Stimulated activated CD8-positive, alpha-beta memory T cell treated with anti-CD3 and anti-CD28 coated beads, Interleukin-4, amount 100 ng/mL, for 24 hours (primary cell): ENCODE measurements around the gene NEU1.

ENCODE experiments used
- DNase-seq: peaks from one replicate; pipeline ENCODE4 v3.0.0-alpha.2; 2020; ENCODE audit warnings: low read depth

NEU1 gene

DNA sequence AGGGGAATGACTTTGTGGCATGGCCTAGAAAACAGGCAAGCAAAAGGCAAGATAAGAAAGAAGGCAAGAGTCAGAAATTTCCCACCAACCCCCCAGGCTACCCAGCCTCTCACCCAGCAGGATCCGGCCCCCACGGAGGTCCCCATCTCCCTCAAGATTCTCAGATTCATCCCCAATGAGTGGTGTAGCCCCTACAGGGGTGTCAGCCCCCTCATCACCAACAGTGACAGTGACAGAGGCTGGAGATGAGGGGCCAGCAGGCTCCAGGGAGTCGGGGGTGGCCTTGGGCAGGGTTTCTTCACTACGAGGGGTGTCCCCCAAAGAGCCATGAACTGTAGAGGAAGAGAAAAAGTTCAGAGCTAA, 33.9 kb upstream of the NEU1 start:
- DNase-seq: no peak

DNA sequence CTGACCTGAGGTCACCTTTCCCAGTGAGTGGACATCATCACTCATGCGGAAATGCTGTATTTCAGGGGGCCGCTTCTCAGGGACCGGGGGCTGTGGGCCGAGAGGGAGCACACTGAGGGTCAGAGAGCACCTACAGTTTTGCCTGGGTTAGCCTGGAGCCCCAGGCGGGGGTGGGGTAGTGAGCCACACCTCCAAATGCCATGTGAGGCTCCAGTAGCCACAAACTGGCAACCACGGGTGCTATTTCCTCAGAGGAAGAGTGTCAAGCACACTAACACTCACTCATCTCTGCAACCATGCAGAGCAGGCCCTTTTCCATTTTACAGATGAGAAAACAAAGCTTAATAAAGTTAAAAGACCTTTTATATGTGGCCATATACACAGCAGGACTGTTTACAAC, 30.2 kb upstream of the NEU1 start:
- DNase-seq: no peak

DNA sequence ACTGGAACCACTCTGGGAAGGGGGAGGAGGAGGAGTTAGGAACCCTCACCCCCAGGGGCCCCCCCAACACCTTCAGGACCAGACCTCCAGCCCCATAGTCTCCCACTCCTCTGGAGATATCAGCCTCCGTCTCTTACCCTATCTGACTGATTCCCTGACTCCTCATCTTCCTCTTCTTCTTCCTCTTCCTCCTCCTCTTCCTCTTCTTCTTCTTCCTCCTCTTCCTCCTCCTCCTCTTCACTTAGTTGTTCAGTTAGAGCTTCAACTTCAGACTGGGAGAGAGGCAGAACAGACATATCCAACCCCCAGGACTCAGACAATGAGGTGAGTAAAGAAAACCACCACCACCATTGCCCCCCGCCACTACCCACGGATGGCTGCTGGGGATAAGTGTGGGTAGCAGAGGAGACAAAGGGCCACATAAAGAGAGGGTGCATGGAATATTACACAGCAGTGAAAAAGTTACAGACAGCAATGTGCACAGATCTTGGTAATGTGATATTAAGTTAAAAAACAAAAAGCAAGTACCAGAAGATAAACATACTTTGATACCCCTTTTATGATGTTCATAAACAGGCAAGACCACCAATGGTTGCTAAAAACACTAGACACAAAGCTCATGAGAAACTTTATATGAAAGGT, 26.8 kb upstream of the NEU1 start:
- DNase-seq: no peak

DNA sequence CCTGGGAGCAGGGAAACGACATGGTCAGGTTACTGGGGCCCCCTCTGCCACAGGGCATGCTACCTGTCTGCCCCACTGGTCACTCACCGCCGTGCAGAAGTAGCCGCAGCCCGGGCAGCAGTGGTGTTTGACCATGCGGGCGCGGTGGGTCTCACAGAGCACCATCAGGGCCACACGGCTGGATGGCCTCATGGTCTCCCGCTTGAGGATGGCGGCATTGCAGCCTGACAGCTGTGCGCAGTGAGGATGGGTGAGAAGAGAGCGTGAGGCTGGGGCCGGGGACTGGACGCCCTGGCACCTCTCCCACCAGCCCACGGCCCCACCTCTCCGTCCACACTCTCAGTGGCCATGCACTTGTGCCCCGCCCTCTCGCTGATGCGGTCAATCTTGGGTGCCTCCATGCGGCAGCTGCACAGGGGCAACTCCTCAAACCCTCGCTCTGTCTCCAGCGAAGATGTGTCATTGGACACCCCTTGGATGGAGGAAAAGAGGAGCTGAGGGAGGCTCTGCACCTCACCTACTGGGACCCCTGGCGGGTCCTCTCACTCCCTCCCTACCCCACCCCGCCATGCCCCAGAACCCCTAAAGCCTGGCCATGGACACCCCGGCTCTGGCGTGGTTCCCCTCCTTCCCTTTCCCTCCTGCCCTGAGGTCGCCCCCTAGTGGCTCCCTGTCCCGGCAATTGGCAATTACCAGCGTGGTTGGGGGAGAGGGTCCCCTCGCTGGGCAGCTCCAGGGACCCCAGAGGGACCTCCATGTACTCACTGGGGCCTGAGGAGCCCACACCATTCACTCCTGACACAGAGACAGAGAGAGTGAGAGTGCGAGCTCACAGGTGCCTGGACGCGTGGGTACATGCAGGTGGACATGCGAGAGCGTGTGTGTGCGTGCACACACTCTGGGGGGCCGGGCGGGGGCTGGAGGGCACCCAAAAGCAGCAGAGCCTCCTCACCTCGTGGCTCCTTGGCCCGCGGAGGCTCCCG, 25.9 kb upstream of the NEU1 start:
- peak; percentile 44 for DNase-seq

DNA sequence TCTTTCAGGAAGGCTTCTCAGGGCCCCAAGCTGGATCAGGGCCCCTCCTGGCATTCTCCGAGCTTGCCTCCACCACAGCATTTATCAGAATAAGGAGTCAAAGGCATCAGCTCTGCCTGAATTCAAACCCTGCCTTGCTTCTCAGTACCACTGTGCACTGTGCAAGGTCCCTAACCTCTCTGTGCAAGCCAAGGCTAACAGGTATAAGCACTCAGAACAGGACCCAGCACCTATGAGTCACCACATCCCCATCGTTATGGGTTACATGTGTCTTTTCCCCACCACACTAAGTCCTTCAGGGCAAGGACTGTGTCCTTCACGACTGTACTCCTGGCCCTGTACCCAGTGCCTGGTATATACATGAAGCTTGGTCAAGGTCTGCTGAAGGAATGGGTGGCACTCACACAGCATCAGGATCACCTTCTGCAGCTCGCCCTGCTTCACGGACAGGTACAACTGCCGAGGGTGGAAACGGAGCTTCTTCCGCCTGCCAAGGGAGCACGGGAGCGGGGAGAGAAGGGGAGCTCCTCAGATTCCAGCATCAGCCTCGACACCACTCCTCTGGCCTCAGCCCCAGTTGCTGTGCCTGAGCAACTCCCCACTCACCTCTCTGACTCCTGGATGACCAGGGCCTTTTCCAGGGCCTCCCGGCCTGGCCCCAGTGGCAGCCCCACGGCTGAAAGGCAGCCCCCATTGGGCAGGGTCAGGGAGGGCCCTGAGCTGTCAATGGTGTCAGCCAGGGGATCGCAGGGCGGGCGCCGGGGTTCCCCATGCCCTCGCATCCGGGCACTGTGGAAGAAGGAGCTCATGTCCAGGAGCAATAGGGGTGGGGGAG, 24.8 kb upstream of the NEU1 start:
- DNase-seq: no peak

DNA sequence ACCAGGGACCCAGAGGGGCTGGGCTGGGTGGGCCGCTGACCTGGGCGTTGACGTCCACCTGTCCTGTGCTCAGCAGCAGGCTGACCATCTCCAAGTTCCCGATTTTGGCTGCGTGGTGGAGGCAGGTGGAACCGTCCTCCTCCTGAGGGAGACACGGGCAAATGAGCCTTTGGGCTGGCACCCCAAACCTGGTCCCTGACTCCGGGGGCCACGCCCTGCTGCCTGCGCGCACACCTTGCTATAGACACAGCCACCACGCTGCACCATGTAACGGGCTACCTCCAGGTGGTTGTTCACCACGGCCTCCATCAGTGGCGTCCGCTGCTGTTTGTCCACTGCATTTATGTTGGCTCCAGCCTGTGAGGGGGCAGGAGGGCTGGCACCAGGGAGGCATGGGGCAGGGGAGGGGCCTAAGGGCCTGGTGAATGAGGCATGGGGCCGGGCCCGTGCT, 23.9 kb upstream of the NEU1 start:
- DNase-seq: no peak

DNA sequence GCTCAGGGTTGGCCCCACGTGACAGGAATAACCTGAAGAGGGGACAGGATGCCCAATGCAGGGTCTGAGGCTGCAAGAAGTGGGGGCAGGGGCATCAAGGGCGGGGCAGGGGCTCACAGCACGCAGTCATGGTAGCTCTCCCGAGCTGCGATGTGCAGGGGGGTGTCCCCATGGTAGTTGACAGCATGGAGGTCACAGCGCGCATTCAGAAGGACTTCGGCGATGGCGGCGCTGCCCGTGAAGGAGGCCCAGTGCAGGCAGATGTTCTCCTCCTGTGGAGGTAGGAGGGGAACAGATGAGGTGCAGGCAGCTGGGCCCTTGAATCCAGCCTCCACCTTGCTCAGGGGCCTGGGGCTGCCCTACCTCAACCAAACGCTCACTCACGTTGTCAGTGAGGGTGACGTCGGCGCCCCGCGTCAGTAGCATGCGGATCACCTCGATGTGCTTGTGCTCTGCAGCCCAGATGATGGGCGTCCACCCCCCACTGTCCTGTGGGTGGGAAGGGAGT, 22.0 kb upstream of the NEU1 start:
- DNase-seq: no peak

DNA sequence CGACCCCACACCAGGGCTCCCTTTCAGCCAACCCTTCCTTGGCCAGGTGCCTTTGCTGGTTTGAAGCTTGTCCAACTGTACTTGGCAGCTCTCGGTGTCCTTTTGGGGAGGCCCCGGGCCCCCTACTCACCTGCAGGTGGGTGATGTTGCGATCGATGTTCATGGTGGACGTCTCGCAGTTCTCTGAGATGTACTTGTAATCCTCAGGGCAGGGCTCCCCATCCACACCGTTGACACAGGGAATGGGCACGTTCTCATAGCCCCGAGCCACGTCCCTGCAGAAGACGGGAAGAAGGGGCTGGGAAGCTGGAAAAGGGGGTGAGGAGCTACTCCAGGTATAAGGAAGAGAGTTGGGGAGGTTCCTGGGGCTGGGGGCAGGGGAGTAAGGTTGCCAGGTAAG, 21.1 kb upstream of the NEU1 start:
- no peak for DNase-seq

DNA sequence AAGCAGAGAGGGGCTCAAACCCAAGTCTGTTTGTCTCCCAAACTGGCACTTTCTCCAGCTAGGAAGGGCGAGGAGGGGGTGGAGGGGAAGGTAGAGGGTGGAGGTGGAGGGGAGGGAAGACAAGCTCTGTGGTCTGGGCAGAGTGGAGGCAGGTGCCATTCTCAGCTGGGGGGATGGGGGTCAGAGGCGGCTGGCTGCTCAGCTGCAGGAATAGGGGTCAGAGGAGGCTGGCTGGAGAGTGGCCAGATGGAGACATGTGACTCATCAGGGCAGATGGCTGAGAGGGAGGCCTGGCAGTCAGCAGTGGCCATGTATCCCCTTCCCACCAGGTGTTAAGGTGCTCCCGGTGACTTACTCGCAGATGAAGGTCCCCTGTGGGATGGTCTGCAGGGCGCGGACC, 19.7 kb upstream of the NEU1 start:
- no peak for DNase-seq

DNA sequence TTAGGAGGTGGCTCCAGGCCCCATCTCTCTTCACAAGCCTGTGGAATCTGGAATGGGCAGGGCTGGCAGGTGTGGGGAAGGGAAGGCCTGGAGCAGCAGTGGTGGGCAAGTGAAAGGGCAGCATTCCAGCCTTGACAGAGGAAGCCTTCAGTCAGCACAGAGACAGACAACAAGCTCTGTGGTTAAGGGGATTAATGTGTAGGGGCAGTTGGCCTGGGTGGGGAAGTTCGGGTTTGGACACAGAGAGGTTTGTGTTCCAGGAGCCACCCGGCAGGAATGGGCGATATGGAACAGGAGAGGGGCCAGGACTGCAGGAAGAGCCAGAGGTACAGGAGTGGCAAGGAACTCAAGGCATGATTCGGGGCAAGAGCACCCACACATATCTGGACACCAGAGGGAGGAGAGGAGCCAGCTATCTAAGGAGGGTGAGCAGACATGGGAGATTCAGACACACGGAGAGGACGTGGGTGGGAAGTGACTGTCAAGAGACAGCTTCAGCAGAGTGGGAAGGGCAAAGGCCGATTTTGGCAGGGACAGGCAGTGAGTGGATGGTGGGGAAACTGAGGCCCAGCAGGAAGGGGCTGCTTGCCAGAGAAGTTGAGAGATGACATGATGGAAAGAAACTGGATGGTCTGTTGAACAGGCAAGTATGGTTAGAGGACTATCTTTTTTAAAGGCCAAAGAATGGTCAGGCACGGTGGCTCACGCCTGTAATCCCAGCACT, 18.7 kb upstream of the NEU1 start:
- DNase-seq: no peak

DNA sequence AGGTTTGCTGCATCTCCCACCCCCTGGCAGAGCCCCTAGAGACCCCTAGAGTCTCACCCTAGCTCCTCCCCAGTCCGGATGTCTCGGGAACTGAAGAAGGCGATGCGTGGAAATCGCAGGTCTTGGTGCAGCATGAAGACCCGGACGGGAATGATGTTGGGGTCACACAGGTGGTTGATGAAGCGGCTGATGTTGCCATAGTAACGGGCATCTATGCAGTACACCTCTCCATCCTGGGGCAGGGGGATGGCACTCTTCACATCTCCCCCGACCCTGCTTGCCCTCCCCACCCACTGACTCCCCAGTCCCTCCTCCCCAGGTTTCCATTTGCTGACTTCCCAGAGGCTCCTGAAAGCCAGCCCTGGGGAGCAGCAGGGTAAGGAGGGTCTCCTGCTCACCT, 18.0 kb upstream of the NEU1 start:
- DNase-seq: no peak

DNA sequence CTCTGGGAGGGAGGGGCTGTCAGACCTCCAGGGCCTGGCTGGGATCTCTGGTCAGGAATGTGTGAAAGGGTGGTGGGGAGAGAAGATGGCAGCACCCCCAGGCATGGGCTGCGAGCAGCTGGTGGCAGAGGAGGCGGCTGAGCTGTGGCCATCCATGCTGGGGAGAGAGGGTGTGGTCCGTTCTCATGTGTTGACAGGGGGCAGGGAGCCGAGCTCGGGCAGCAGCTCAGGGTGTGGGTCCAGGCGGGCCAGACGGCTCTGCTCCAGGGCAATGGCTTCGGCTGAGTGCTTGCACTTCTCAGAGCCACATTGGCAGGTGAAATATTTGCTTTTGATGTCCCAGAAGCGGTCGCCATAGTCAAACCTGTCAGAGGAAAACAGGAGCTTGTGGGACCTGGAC, 17.3 kb upstream of the NEU1 start:
- no peak for DNase-seq

DNA sequence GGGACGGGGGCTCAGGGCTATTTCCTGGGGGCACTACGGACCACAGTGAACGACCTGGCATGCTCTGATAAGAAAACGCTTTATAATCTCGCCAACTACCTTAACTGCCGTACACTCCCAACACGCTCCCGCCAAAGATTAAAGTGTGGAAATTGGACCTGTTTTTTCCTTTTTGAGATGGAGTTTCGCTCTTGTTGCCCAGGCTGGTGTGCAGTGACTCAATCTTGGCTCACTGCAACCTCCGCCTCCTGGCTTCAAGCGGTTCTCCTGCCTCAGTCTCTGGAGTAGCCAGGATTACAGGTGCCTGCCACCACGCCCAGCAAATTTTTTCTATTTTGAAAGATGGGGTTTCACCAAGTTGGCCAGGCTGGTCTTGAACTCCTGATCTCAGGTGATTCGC, 16.5 kb upstream of the NEU1 start:
- no peak for DNase-seq

DNA sequence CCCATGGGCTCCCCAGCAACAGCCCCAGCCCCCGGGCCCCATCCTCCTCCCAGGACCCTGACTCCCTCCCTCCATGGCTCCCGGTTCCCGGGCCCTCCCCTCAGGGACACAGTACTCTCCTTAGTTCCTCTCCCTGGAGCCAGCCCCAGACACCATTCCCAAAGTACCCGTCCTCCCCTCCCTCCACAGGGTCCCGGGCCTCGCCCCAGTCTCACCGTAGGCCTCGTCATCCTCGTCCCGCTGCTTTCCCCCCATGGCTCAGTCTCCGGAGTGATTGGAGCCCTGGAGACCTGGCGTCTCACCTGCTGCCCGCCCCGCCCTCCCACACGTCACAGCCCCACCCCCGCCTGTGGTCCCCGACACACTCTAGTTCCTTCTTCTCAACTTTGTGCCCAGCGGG, 16.1 kb upstream of the NEU1 start, which contains the start of gene SLC44A4:
Gene SLC44A4 (minus strand): TSS at position 272 of the 400 bp plus-strand sequence. CDS start 17 bp downstream, at position 255.
- DNase-seq: no peak

DNA sequence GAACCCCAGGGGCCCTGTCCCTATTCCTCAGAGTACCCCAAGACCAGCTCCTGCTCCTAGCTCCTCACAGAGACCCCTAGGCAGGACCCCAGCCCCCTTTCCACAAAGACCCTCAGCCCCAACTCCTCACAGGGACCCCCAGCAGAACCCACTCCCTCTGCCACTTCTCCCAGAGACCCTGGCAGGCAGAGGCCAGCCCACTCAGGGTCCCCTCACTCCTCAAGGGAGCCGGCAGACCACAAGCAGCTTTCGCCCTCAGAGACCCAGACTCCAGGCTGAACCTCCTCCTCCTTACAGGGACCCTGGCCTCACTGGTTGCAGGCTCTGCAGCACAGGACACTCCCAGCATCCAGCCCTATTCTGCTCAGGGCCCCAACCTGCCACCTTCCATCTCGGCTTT, 15.6 kb upstream of the NEU1 start:
- no peak for DNase-seq

DNA sequence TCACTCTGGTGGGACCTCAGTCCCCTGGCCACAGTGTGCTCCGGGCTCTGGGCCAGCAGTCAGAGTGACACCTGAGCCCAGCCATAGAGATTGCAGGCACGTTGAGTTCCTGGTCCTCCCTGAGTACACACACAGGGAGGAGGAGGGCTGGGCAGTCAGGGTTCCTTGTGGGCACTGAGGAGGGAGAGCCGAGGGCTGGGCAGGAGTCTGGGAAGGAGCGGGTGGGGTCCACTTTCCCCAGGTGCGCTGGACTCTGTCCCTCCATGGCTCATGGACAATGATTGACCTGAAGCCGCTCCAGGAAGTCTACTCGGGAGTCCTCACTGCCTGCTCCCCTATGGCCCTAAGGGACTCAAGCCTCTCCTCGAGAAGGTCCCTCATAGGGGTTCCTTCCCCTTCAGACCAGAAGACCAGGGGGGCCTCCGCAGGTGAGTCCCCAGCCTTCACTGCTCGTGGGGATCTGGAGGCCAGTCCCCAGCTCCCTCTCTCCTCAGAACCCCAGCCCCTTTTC, 15.1 kb upstream of the NEU1 start:
- DNase-seq: no peak

DNA sequence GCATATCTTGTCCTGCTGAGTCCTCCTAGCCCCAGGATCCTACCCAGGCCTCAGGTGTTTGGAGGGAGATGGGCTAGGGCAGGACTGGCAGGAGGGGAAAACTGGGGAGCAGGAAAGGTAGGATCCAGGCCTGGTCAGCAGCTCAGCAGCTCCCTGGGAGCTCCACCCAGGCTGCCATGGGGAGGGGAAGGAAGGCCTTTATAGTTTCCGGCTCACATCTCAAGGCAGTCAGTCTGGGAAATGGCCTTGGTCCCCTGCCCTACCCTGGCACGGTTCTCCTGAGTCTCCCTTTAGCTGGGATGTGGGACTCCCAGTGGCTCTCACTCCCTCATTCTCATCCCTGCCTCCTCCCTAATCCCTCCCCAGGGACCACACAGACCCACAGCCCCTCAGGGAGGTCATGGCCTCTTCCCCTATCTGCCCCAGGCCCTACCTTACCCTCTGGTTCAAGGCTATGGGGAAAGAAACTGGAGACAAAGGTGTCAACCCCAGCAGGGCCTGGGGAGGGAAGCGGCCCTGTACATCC, 14.6 kb upstream of the NEU1 start:
- no peak for DNase-seq

DNA sequence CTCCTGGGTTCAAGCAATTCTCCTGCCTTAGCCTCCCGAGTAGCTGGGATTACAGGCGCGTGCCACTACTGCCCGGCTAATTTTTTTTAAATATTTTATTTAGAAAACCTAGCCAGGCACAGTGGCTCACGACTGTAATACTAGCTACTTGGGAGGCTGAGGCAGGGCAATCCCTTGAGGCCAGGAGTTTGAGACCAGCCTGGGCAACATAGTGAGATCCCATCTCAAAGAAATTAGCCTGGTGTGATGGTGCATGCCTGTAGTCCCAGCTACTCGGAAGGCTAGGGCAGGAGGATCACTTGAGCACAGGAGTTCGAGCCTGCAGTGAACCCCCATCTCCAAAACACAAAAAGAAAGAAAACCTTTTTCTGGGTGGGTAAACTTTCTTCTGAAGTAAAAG, 13.7 kb upstream of the NEU1 start:
- no peak for DNase-seq

DNA sequence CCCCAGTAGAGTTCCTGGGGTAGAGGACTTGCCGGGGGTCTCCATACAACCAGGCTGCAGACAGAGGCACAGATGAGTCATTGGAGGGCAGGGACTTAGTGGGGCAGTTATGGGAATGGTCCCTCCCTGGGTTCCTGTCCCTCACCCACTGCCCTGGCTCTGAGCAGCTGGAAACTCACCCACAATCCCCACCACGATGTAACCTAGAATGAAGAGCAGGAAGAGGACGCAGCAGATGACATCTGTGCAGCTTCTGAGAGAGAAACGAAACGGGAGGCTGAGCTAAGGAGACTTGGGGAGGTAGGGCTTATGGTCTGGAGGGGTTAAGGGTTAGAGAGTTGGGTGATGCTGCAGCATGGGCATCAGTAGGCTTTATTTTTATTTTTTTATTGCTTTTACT, 13.3 kb upstream of the NEU1 start:
- DNase-seq: no peak

DNA sequence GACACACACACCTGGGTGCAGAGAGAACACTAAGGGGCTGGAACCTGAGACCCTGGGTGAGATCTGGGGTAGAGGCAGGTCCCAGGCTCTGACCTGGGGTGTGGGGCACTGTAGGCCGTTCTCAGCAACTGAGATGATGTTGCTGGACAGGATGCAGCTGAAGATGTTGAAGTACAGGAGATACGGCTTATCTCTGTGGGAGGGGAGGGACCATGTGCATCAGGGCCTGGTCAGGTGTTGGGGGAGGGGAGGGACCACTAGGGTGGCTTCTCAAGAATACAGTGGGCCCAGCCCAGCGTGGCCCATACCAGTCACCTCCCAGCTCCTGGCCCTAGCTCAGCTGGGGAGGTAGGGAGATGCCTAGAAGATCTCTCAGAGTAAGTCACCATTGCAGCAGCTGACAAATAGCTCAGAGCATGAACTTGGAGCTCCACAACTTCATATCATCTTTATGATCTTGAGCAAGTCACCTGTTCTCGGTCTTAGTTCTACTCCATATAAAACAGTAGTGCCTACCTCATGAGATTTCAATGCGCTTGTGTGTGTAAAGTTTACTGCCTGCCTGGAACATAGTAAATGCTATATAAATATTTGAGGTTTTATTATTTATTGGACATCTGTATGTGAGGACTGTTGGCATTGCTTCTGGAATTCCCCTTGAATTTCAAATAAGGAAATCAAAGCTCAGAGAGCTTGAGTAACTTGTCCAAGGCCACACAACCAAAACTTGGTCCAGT, 12.4 kb upstream of the NEU1 start:
- no peak for DNase-seq
